ENCODE data around the gene HLA-DPA1. TPM values are rescaled to one million over a fixed set of nuclear protein-coding genes. Genes with fewer than 3 reads are reported as not detected.

HLA-DPA1 gene
- total RNA-seq, 1 experiment from 2014 or later, result 0.43 TPM

- no peak for TF ChIP-seq CTCF (conservative IDR thresholded peaks at IDR 0.05; ENCODE audit: low read depth, low read length)
- TF ChIP-seq EZH2 (IDR thresholded peaks at IDR 0.05; ENCODE audit: borderline replicate concordance, low read depth, low read length, poor library complexity, severe bottlenecking), result no peak
- no peaks in the 10 kb centered on the region for H3K36me3 ChIP-seq (ENCODE audit: insufficient read depth, low read length, poor library complexity, severe bottlenecking)
- ChIA-PET CTCF (interaction anchor here (0.6 kb wide), 1 partner anchor 117 kb away, joined by 3 read pairs; no protein-coding TSS in a partner anchor), POLR2A (ENCODE audit: low non-redundant PET) (no interaction called here)
- H3K4me1 ChIP-seq (ENCODE audit: insufficient read depth, low read length, poor library complexity, severe bottlenecking), result no peaks in the 10 kb centered on the region
- H3K4me3 ChIP-seq (ENCODE audit: low read depth, low read length, poor library complexity, severe bottlenecking), result no peak overlapping the region
- no peak for DNase-seq (ENCODE audit: low spot score)
- no peak overlapping the region for H3K27ac ChIP-seq (ENCODE audit: low read depth, low read length, poor library complexity, severe bottlenecking)
- peaks cover 17% of the 10 kb centered on the region for H3K27me3 ChIP-seq (replicated peaks; ENCODE audit: insufficient read depth, low read depth, low read length, poor library complexity)
- H3K9me3 ChIP-seq (ENCODE audit: low read depth, low read length, poor library complexity, severe bottlenecking), result no peaks in the 10 kb centered on the region
- no TSS peak for BruUV-seq (replicated peaks)
- intact Hi-C loops (cut with micrococcal nuclease; ENCODE audit: unreplicated experiment), result no loop called here
These were observed 4.3 kb downstream of the HLA-DPA1 start for GRCh38 chr6:33069021-33069738.

- Histone ChIP-seq H3K4me1 (ENCODE audit: insufficient read depth, low read length, poor library complexity, severe bottlenecking) (no peaks in the 10 kb centered on the region), H3K27ac (ENCODE audit: low read depth, low read length, poor library complexity, severe bottlenecking) (no peak overlapping the region), H3K4me3 (ENCODE audit: low read depth, low read length, poor library complexity, severe bottlenecking) (no peak overlapping the region), H3K36me3 (ENCODE audit: insufficient read depth, low read length, poor library complexity, severe bottlenecking) (no peaks in the 10 kb centered on the region), H3K9me3 (ENCODE audit: low read depth, low read length, poor library complexity, severe bottlenecking) (no peaks in the 10 kb centered on the region), H3K27me3 (replicated peaks; ENCODE audit: insufficient read depth, low read depth, low read length, poor library complexity) (peaks cover 10% of the 10 kb centered on the region)
- DNase-seq (ENCODE audit: low spot score), result no peak
- POLR2A ChIA-PET (ENCODE audit: low non-redundant PET), result no interaction called here
- CTCF ChIA-PET, result no interaction called here
- TF ChIP-seq EZH2 (IDR thresholded peaks at IDR 0.05; ENCODE audit: borderline replicate concordance, low read depth, low read length, poor library complexity, severe bottlenecking) (no peak), CTCF (conservative IDR thresholded peaks at IDR 0.05; ENCODE audit: low read depth, low read length) (no peak)
- intact Hi-C loops (cut with micrococcal nuclease; ENCODE audit: unreplicated experiment), result no loop called here
- BruUV-seq (replicated peaks), result no TSS peak
These were observed 6.4 kb downstream of the HLA-DPA1 start for GRCh38 chr6:33066917-33067521.

- no TSS peak for BruUV-seq (replicated peaks)
- no peak for TF ChIP-seq CTCF (conservative IDR thresholded peaks at IDR 0.05; ENCODE audit: low read depth, low read length)
- TF ChIP-seq EZH2 (IDR thresholded peaks at IDR 0.05; ENCODE audit: borderline replicate concordance, low read depth, low read length, poor library complexity, severe bottlenecking), result no peak
- CTCF ChIA-PET, result interaction anchor here (0.7 kb wide), 1 partner anchor 61 kb away, joined by 3 read pairs; no protein-coding TSS in a partner anchor
These were observed 8.1 kb downstream of the HLA-DPA1 start for GRCh38 chr6:33065312-33065711.

More at GRCh38 chr6:33065312-33065711, 8.1 kb downstream of the HLA-DPA1 start:
- Histone ChIP-seq H3K27me3 (replicated peaks; ENCODE audit: insufficient read depth, low read depth, low read length, poor library complexity) (peaks cover 10% of the 10 kb centered on the region), H3K4me1 (ENCODE audit: insufficient read depth, low read length, poor library complexity, severe bottlenecking) (no peaks in the 10 kb centered on the region), H3K36me3 (ENCODE audit: insufficient read depth, low read length, poor library complexity, severe bottlenecking) (no peaks in the 10 kb centered on the region), H3K9me3 (ENCODE audit: low read depth, low read length, poor library complexity, severe bottlenecking) (no peaks in the 10 kb centered on the region), H3K27ac (ENCODE audit: low read depth, low read length, poor library complexity, severe bottlenecking) (no peak overlapping the region), H3K4me3 (ENCODE audit: low read depth, low read length, poor library complexity, severe bottlenecking) (no peak overlapping the region)
- DNase-seq (ENCODE audit: low spot score), result no peak
- POLR2A ChIA-PET (ENCODE audit: low non-redundant PET), result no interaction called here
- intact Hi-C loops (cut with micrococcal nuclease; ENCODE audit: unreplicated experiment), result no loop called here

Data from A673 (cell line).